Epithelial cell of esophagus (primary cell): ENCODE data around the gene TBC1D19.

Experiments
- DNase-seq: peaks from one replicate; pipeline ENCODE4 v3.0.0; 2010; ENCODE audit warnings: low read depth
- H3K4me3 ChIP-seq: 2 replicates; pipeline ENCODE4 v1.5.1; 2011; ENCODE audit warnings: mild to moderate bottlenecking, low read length, control low read depth
- CTCF ChIP-seq: IDR thresholded peaks from 2 replicates; pipeline ENCODE4 v1.5.1; 2011; ENCODE audit warnings: low read depth, mild to moderate bottlenecking, low read length, control low read depth, inconsistent platforms; ENCODE audit not compliant: insufficient read depth; ENCODE audit errors: missing control alignments

TBC1D19 gene

DNA sequence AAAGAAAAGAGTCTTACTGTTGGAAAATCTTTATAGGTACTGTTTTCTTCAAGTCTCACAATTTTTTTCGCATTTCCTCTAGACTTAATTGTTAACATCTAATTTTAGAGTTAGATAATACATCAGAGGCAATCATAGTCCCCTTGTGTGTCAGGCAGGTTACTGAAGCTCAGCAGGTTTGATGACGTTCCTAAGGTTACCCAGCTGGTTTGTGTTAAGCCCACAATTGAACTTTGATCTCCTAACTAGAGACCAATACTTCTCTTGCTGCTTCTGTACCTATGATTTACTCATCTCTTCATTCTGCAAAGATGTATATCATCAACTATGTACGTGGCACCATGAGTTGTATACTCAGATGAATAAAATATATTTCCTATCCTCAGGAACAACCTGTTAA is 145.1 kb downstream of the TBC1D19 start:
- TF ChIP-seq CTCF, result no peak
- DNase-seq, result no peak
- H3K4me3 ChIP-seq, result no peak overlapping the region

GRCh38 chr4:26729547-26729946 is 145.7 kb downstream of the TBC1D19 start:
- no peak overlapping the region for H3K4me3 ChIP-seq
- no peak for DNase-seq
- TF ChIP-seq CTCF, result no peak

DNA sequence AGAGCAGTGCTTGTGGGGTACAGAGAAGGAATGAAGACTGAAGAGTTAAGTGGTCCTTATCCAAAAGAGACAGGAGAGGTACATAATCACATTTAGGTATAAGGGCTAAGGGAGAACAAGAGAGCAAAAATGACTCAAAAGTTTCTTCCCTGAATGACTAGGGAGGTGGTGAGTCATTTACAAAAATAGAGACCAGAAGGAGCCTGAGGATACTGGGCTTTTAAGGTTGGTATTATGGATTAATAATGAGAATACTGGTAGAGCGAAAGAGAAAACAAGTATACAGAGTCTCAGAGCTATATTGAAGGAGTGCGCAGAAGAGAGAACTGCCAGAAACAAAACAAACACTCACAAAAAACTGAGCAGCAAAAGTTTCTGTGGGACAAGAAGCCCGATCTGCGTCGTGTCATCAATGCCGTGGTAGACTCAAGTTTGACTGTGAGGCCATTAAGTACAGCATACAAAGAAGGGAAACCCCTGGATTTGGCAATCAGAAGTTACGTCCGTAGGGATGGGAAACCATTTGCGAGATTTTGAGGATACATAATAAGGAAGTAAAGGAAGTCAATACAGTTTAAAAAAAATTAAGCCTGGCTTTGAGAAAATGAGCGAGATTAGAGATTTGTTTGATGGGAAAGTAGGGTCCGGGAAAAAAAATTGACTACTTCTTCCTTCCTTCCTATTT is 147.6 kb downstream of the TBC1D19 start:
- TF ChIP-seq CTCF, result no peak
- no peak overlapping the region for H3K4me3 ChIP-seq
- peak; percentile 42 for DNase-seq

DNA sequence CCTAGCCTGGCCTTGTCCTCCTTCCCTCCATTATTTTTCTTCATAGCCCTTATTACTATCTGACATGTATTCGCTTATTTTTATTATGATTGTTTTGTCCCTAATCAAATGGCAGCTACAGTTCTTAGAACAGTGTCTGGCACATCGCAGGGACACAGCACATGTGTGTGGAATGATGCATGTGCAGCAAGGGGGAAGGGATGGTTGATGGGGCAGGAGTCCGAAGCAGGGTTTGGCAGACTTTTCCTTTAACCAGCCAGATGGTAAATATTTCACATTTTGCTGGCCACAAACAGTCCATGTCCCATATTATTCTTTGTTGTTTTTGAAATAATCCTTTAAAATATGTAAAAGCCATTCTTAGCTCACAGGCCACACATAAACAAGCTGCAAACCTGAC is 148.5 kb downstream of the TBC1D19 start:
- no peak for TF ChIP-seq CTCF
- no peak for DNase-seq

GRCh38 chr4:26736621-26737020 is 152.7 kb downstream of the TBC1D19 start:
- peak; percentile 89 for DNase-seq
- TF ChIP-seq CTCF, result no peak

More for the DNA sequence above, 148.5 kb downstream of the TBC1D19 start:
- H3K4me3 ChIP-seq, result no peak overlapping the region

GRCh38 chr4:26737385-26737784 is 153.5 kb downstream of the TBC1D19 start:
- TF ChIP-seq CTCF, result no peak
- H3K4me3 ChIP-seq, result no peak overlapping the region
- no peak for DNase-seq

More at GRCh38 chr4:26736621-26737020, 152.7 kb downstream of the TBC1D19 start:
- no peak overlapping the region for H3K4me3 ChIP-seq

- no peak for DNase-seq
- no peak for TF ChIP-seq CTCF
Observed at GRCh38 chr4:26741491-26741871, 157.6 kb downstream of the TBC1D19 start.

More at GRCh38 chr4:26741491-26741871, 157.6 kb downstream of the TBC1D19 start:
- no peak overlapping the region for H3K4me3 ChIP-seq
